ENCODE data around the gene GFRA1. TPM values are rescaled to one million over a fixed set of nuclear protein-coding genes. Genes with fewer than 3 reads are reported as not detected.

GFRA1 gene, protein sequence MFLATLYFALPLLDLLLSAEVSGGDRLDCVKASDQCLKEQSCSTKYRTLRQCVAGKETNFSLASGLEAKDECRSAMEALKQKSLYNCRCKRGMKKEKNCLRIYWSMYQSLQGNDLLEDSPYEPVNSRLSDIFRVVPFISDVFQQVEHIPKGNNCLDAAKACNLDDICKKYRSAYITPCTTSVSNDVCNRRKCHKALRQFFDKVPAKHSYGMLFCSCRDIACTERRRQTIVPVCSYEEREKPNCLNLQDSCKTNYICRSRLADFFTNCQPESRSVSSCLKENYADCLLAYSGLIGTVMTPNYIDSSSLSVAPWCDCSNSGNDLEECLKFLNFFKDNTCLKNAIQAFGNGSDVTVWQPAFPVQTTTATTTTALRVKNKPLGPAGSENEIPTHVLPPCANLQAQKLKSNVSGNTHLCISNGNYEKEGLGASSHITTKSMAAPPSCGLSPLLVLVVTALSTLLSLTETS
- 75.2 TPM for total RNA-seq

DNA sequence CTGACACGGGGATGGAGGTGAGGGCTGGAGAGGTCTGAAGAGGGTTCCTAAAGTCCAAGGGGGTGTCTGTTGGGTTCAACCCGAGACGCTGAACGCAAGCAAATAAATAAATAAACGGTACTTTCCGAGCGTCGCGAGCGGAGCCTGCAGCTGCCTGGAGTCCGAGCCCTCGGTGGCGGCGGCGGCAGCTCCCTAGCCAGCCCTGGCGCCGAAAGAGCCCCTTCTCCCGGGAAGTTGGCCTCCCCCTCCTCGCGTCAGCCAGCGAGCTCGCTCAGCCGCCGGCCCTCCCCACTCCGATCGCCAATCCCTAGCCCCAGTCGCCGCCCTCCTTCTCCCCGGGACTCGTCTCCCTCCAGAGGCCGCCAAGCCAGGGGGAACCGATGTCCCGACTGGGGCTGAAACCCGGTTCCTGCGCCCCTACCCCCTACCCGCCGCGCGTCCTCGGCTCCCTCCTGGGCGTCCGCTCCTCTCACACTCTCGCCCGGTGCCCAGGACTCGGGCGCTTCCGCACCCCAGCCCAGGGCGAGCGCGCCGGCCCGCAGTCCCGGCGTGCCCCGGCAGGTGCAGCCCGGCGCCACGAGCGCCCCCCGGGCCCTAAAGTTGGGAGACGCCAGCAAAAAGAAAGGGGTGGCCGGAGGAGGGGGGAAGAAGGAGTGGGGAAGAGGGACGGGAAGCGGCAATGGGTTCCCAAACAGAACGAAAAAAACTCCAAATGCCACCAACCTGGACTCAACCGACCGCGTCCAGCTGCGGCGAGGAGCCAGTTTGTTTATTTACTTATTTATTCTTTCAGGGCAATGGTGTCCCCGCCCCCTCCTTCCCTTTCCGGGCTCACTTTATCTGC lies at the start of gene GFRA1:
GFRA1 (minus strand) TSS at position 767 of the 844 bp plus-strand sequence. CDS start 1,177 bp downstream, outside the sequence.
- peak; percentile 73 for DNase-seq (ENCODE audit: low spot score)
- ATAC-seq, result peak; percentile 62

DNA sequence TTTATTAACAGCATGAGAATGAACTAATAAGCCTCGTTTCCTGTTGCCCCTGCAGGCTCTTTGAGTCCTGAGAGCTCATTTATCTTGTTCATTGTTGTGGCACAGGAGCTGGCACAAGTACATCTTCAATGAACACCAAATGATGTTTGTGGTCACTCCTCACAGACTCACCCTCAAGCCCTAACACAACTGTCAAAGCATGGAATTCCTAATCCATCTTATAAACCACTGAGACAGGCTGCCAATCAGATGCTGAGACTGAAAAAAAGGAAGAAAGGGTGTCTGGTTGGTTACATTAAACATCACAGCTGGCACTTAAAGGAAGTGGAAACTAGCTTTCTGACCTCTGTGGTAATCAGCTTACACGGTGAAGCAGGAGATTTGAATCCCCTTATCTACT lies 43.5 kb upstream of the GFRA1 start:
- DNase-seq (ENCODE audit: low spot score) (no peak), ATAC-seq (no peak)

DNA sequence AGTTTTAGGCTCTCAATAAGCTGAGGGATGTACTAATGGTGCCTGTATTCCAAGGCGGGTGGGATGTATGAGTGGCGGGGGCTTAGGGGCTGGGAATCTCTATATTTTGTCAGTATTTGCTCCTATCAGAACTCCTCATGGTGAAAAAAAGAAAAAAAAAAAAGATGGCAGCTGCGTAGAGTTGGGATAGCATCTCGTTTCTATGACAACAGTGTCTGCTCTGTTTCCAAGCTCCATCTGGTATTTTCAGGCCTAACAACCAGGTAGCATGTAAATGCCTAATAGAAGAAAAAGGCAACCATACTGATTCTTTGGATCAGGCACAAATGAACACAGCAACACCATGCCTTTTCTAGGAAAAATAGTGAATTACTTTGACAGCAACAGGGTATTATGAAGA lies 39.5 kb upstream of the GFRA1 start:
- ATAC-seq, result no peak

DNA sequence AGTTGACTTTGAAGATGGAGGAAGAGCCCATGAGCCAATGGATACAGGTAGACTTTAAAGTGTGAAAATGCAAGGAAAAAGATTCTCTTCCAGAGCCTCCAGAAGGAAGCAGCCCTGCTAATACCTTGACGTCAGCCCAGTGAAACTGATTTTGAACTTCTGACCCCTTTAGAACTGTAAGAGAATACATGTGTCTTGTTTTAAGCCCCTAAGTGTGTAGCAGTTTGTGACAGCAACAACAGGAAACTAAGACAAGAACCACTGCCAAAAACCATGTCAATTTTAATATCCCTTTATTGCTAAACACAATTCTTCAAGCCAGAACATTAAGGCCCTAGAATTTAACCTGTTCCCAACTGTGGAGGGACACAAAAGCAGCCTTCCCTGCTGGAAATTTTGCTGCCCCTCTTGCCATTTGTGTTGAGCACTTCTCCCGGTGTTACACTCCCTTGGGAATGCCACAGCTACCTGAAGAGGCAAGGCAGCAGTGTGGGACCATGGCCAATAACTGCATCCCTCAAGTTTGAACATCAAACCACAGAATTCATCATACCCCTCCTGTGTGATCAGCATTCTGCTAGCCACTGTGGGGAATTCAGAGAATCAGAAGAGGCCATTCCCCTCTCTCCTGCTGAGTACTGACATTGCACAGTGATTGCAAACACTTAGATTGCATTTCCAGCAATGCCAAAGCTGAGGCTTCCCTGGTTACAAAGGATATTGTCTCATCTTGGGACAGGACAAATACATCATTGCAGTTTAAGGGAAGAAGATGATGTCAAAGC lies 38.9 kb upstream of the GFRA1 start:
- no peak for ATAC-seq

More for the DNA sequence above, 39.5 kb upstream of the GFRA1 start:
- DNase-seq (ENCODE audit: low spot score), result no peak

DNA sequence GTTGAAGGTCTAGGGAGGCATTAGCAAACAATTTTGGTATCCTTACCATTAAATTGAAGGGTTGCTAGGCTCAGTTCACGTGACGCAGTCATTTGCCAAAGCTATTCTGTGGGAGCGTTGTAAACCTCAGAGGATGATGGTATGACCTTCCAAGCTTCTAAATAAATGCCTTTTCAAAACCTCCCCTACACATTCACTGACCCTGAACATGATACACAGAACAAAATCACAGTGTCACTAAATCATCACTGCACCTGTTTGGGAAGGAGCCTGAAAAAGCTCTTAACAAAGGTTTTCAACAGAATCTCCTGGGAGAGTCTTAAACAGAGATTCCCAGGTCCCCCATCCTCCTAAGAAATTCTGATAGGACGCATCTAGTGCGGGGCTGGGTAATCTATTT lies 38.0 kb upstream of the GFRA1 start:
- DNase-seq (ENCODE audit: low spot score), result no peak
- no peak for ATAC-seq

More for the DNA sequence above, 38.9 kb upstream of the GFRA1 start:
- no peak for DNase-seq (ENCODE audit: low spot score)

DNA sequence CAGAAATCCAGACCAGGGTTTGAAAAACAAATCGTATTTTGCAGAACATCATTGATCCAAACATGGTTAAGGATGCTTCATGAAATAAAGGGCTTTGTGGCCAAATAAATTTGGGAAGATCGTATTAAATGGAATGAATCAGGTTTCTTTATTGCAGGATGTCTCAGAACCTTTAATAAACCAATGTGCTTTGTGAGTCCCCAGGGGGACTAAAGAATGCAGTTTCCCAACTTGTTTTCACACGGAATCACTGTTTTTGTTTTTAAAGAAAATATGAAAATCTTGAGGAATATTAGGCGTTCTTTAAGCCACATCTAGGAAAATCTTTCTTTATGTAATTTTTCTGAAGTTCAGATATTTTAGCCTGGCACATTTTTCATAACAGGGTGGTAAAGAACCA lies 34.4 kb upstream of the GFRA1 start:
- no peak for ATAC-seq
- DNase-seq (ENCODE audit: low spot score), result no peak

DNA sequence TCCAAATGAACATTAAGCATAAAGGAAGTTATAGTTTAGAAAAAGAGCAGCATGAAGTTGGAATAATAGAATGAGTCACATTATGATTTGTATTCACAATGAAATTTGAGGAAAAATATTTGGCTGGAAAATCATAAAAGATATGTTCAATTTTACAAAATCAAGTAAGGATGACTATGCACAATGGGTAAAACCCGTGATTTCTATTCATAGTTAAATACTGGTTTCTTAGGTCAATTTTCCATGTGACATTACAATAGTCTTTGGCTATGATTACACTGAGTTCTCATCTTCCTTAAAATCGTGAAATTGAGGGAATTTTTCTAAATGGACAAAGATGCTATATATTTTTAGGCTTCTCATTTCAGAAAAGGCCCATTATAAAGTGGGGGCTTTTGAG lies 33.8 kb upstream of the GFRA1 start:
- no peak for ATAC-seq
- no peak for DNase-seq (ENCODE audit: low spot score)

DNA sequence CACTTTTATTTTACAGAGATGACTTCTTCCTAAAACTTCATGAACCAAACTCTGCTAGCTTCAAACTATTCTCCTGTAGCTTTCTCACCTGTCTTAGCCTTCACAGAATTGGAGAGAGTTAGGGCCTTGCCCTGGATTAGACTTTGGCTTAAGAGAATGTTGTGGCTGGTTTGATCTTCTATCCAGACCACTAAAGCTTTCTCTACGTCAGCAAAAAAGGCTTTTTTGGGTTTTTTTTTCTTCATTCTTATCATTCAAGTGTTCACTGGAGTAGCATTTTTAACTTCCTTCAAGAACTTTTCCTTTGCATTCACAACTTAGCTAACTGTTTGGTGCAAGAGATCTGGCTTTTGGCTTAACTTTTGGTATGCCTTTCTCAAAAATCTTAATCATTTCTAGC lies 31.9 kb upstream of the GFRA1 start:
- ATAC-seq (no peak), DNase-seq (ENCODE audit: low spot score) (no peak)

DNA sequence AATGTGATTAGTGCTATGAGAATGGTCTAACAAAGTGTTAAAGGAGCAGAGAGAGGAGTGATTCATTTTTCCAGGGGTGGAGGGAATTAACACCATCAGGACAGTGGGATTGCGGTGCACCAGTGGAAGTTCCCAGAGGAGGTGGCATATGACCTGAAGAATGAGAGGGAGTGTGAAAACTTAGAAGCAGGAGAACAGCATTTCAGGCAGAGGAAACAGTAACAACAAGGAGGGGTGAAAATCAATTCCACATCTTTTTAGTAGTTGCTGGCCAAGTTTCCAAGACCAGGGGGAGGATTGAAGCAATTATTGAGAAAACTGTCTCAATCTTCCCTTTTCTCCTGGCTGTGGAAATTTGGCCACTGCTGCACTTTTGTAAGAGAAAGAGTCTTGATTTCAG lies 27.5 kb upstream of the GFRA1 start:
- no peak for ATAC-seq
- DNase-seq (ENCODE audit: low spot score), result no peak

DNA sequence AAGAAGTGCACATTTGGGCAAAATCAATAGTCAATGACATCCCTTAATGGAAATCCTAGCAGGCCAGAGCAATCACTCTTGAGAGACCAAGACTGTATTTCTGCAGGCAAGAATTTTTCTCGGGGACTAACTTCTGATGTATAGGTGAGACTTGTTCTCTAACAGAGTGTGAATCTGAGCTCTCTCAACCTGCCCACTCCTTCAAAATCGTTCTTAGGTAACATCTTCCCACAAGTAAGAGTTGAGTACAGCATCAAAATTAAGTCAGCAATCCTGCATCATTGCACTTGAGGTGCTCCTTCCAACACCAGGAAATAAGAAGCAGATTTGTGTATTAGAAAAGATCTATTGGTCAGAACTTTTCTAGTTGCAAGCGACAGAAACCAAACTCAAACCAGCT lies 25.6 kb upstream of the GFRA1 start:
- ATAC-seq (no peak), DNase-seq (ENCODE audit: low spot score) (no peak)

DNA sequence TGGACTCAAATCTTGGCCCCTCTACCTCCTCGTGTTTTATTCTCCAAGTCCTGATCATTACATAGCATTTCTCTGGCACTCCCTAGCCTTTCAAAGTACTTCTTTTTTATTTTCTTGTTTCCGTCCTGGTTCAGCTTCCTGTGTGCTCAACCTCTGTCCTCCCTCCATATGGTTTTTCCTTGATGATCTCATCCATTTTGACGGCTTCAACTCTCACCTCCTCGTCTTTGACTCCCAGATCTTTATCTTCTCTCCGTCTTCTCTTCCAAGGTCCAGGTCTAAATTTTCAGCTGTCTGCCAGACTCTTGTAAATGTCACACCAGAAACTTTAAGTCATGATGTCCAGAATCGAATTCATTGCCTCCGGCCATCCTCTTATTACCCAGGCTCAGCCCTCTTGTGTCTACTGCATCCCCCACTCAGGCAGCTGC lies 23.3 kb upstream of the GFRA1 start:
- DNase-seq (ENCODE audit: low spot score) (no peak), ATAC-seq (no peak)

DNA sequence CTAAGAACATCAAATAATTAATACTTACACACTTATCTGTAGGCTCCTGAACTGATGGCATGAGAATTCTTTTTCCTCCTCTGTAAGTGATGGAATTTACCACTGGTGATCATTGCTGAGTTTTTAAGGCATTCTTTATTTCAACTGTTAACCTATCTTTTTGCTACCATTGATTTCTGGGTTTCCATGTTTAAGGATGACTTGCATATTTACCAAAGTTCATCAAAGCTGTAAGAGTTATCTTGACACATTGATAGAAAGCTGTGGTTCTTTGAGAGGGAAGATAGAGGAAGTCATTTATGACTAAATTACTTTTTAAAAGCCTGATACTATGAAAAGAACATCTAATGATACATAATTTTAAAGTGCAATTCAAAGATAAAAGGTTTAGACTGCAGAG lies 19.5 kb upstream of the GFRA1 start:
- ATAC-seq (no peak), DNase-seq (ENCODE audit: low spot score) (no peak)

DNA sequence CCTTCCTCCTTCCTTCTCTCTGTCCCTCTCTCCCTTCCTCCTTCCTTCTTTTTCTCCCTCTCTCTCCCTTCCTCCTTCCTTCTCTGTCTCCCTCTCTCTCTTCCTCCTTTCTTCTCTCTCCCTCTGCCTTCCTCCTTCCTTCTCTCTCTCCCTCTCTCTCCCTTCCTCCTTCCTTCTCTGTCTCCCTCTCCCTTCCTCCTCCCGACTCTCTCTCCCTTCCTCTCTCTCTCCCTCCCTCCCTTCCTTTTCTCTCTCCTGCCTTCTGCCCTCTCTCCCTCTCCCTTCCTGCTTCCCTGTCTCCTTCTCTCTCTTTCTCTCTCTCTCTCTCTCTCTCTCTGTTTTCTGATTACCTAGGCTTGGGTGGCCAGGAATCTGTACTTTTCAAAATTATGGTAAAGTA lies 16.6 kb upstream of the GFRA1 start:
- DNase-seq (ENCODE audit: low spot score) (no peak), ATAC-seq (no peak)

DNA sequence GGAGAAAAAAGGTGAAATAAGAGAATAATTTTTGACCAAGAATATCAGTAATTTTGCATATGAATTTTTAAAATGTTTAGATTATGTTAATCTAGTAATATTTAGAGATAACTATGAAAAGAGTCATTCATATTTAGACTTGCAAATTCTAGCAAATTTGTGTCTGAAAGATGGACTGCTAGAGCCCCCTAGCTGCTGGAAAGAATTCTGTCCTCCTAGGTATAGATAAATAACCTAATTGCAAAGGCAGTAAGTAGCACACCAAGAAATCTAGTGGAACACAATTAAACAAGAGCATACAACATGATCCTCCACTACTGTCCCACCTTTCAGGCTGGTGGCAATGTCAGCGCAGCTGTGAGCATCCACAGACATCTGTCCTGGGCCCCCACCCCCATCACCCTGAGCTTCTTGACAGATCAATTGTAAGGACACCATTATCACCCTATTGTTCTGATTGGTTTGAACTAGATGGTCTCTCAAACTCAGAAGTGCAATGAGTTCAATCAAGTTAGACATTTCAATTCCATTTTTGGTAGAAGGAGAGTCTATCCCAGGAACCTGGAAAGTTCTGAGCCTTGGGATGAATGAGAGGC lies 15.0 kb upstream of the GFRA1 start:
- DNase-seq (ENCODE audit: low spot score) (peak; percentile 52), ATAC-seq (peak; percentile 85)

DNA sequence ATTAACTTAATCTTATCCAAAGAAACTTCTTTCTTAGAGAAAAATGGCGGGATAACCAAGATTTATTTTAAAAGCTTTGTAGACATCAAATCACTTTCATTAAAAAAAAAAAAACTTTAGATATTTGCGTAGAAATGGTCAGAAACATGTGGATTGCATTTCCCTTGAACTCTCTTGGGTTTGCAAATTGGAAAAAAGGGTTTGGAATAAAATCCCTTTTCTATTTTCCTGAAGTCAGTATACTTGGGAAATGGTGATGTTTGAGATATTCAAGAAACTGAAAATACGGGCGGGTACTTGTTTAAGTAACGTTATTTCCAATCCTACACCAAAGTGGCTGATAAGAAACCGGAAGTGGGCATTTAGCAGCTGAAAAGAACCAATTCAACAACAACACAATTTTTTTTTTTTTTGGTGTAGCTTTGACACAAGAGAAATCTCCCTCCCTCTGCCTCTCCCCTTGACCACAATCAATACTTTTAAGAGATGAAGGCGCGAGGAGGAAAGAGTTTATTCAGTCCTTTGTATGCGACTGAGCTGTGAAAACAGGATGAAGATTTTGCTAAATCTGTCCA lies 13.7 kb upstream of the GFRA1 start:
- ATAC-seq (no peak), DNase-seq (ENCODE audit: low spot score) (no peak)

DNA sequence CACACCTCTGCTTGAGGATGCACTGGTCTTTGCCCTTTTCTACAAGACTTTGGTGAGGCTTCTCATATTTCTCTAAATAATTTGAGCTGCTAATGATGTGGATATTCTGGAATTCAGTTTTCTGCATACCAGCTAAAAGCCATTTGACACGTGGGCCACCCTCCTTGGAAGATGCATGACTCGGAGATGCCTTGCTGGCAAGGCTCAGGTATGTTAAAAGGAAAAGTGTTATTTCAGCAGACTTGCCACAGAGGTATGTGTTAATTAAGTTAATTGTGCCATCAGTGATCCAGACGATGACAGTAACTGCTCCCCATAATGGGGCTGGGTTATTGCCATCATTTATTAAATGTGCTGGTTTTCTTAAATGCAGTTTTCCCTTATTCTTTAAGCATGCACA lies 8.8 kb upstream of the GFRA1 start:
- no peak for DNase-seq (ENCODE audit: low spot score)
- no peak for ATAC-seq

DNA sequence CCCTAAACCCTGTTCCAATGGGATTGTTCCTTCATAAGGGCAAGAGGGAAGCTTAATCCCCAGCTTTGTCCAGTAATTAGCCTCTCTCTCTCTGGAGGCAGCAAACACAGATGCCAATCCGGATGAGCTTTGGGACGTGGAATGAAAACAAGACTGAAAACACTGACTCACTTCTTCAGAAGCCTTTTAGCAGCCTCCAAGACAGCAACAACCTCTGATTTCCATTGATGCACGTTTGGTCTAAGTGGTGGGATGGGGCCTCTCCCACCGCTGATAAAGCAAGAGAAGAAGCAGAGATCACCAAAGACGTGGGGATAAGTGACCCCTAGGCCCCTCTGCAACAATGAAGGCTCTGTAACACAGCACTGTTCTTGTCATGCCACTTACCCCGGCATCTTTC lies 5.8 kb upstream of the GFRA1 start:
- DNase-seq (ENCODE audit: low spot score) (no peak), ATAC-seq (no peak)

DNA sequence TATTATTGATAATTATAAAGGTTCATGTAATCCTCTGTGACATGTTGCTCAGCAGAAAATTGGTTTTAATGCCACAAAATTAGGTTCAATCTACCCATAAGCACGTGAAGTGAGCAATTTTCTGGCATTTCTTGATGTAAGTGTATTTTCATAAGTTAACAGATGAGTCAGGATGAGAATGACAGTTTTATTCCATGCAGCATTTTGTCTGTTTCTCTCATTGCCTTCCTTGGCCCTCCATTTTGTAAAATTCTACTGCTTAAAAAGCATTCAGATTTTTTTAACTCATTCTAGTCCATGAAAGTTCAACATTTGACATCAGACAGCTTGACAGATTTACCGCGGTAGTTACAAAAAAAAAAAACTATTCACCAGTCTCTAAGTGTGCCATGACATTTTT lies 4.0 kb upstream of the GFRA1 start:
- DNase-seq (ENCODE audit: low spot score) (no peak), ATAC-seq (no peak)

DNA sequence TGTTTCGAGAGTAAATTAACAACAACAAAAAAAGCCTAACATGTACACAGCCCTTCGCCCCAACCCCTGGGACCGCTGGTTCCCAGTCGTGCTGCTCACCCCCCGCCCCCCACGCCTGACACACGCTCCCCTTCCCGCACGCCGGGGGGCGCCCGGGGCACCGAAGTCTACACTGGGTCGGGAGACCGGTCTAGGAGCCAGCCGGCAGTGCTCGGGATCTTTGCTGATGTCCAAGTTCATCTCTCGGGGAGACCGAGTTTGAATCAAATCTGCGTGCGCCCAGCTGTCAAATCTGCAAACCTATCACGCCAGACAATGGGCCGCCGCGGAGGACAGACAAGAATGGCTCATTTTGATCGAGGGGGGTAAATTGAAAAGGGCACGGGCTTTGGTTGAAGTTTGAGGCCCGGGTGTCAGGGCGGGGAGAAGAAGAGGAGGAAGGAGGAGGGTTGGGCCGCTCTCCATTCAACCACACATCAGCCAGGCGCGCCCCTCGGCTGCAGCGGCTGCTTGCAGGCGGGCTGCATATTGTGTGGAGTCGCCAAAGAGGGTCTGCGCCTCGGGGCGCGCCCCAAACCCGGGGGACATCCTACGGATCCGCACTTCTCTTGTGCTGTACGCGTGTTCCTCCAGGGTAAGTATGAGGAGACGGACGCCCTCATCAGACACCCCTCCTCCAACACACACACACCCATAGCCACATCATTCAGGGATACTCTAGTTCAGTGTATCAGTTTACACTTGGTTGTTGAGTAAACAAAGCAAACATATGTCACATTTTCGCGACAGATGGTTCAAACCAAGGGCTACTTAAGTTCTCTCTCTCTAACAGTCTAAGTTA lies 1.3 kb upstream of the GFRA1 start:
- DNase-seq (ENCODE audit: low spot score), result peak; percentile 57
- peak; percentile 36 for ATAC-seq
